RWPE2 (cell line): Measurements from ENCODE around the gene STK11.

Experiments used
- ATAC-seq: fragments of 200-7000 bp; cut with Tn5 transposase; 3 replicates; pipeline ENCODE4 v1.9.1; 2021; ENCODE audit warnings: low read depth
- DNase-seq: peaks from one replicate; pipeline ENCODE4 v3.0.0-alpha.2; 2020; ENCODE audit warnings: low spot score
- H3K27ac ChIP-seq: fragments of 450-650 bp; 2 replicates; pipeline ENCODE4 v1.5.1; 2017; ENCODE audit warnings: mild to moderate bottlenecking; ENCODE audit not compliant: poor library complexity, severe bottlenecking
- H3K27me3 ChIP-seq: fragments of 250-450 bp; sonication (Bioruptor Pico); 2 replicates; pipeline ENCODE4 v1.5.1; 2021; ENCODE audit warnings: mild to moderate bottlenecking, moderate library complexity; ENCODE audit not compliant: insufficient read depth, poor library complexity, severe bottlenecking
- H3K36me3 ChIP-seq: fragments of 250-450 bp; sonication (Bioruptor Pico); 2 replicates; pipeline ENCODE4 v1.5.1; 2020; ENCODE audit warnings: low read depth, mild to moderate bottlenecking, moderate library complexity
- H3K4me1 ChIP-seq: fragments of 250-450 bp; sonication (Bioruptor Pico); 2 replicates; pipeline ENCODE4 v1.5.1; 2021; ENCODE audit warnings: mild to moderate bottlenecking, moderate library complexity; ENCODE audit not compliant: insufficient read depth, poor library complexity, severe bottlenecking
- H3K4me3 ChIP-seq: fragments of 250-450 bp; sonication (Bioruptor Pico); 2 replicates; pipeline ENCODE4 v1.5.1; 2021; ENCODE audit warnings: mild to moderate bottlenecking, moderate library complexity; ENCODE audit not compliant: severe bottlenecking
- H3K9me3 ChIP-seq: fragments of 250-450 bp; sonication (Bioruptor Pico); 2 replicates; pipeline ENCODE4 v1.5.1; 2021; ENCODE audit warnings: mild to moderate bottlenecking, moderate library complexity; ENCODE audit not compliant: severe bottlenecking
- TF ChIP-seq, protein P1 (sequence below): fragments of 450-650 bp; IDR thresholded peaks from one replicate; pipeline ENCODE4 v1.5.1; 2017; ENCODE audit warnings: mild to moderate bottlenecking, moderate library complexity; ENCODE audit not compliant: poor library complexity, severe bottlenecking

The STK11 gene

DNA sequence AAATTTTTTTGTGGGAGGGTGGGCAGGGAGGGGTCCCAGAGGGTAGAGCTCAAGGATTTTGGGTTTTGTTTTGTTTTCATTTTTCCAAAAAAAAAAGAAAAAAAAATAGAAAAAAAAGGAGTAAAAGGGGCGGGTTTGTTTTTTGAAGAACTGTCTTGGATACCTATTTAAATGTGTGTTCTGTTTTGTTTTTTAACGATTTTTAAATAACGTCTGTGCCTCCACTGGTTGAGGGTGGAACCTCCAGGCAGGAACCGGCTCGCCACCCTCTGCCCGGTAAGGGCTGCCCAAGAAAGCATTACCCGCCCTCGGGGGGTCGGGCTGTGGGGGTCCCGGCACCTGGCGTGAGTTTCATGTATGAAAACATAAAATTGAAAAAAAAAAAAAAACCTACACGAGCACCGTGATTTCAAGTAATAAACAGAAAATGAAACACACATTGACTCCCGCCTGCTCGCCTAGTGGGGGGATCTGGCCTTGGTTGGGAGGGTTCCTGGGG is 53.2 kb downstream of the STK11 start:
- TF ChIP-seq, protein P1, sequence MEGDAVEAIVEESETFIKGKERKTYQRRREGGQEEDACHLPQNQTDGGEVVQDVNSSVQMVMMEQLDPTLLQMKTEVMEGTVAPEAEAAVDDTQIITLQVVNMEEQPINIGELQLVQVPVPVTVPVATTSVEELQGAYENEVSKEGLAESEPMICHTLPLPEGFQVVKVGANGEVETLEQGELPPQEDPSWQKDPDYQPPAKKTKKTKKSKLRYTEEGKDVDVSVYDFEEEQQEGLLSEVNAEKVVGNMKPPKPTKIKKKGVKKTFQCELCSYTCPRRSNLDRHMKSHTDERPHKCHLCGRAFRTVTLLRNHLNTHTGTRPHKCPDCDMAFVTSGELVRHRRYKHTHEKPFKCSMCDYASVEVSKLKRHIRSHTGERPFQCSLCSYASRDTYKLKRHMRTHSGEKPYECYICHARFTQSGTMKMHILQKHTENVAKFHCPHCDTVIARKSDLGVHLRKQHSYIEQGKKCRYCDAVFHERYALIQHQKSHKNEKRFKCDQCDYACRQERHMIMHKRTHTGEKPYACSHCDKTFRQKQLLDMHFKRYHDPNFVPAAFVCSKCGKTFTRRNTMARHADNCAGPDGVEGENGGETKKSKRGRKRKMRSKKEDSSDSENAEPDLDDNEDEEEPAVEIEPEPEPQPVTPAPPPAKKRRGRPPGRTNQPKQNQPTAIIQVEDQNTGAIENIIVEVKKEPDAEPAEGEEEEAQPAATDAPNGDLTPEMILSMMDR: no peak
- no peaks in the 10 kb centered on the region for H3K27me3 ChIP-seq
- peaks cover 46% of the 10 kb centered on the region for H3K36me3 ChIP-seq
- no peaks in the 10 kb centered on the region for H3K9me3 ChIP-seq
- DNase-seq: no peak
- H3K4me3 ChIP-seq: no peak overlapping the region
- H3K4me1 ChIP-seq: peaks cover 38% of the 10 kb centered on the region
- H3K27ac ChIP-seq: peak overlapping the region; percentile 97
- ATAC-seq: no peak

DNA sequence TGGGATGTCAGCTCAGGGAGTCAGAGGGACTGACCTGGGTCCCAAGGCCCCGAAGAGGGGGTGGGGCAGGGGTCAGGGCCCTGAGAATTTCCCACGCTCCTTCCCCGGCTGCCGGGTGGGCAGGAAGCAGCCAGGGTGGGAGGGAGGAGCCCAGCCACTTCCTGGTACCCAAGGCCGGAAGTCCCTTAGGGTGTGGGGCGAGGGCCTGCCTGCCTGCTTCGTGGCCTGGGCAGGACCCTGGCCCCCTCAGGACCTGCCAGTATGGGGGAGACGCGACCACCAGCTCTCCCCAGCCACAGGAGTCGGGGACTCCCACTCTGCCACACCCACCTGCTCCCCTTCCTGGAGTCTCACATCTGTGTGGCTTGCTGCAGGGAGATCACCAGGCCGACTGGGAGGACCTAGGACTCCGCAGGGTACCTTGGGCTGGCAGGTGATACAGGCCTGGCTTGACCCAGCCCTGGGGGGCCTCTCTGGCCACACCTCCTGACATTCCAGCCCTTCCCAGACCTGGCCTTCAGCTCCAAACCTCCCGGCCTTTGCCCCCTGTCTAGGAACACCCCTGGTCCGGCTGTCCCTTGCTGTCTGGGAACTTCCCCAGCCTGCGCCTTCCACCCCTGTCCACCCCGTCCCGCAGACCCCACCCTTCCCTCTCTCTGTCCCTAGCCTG is 53.8 kb downstream of the STK11 start:
- peaks cover 34% of the 10 kb centered on the region for H3K4me1 ChIP-seq
- TF ChIP-seq, protein P1: no peak
- peak overlapping the region; percentile 97 for H3K27ac ChIP-seq
- H3K36me3 ChIP-seq: peaks cover 40% of the 10 kb centered on the region
- ATAC-seq (peak; percentile 37), DNase-seq (no peak)
- no peaks in the 10 kb centered on the region for H3K27me3 ChIP-seq
- H3K9me3 ChIP-seq: no peaks in the 10 kb centered on the region
- no peak overlapping the region for H3K4me3 ChIP-seq

DNA sequence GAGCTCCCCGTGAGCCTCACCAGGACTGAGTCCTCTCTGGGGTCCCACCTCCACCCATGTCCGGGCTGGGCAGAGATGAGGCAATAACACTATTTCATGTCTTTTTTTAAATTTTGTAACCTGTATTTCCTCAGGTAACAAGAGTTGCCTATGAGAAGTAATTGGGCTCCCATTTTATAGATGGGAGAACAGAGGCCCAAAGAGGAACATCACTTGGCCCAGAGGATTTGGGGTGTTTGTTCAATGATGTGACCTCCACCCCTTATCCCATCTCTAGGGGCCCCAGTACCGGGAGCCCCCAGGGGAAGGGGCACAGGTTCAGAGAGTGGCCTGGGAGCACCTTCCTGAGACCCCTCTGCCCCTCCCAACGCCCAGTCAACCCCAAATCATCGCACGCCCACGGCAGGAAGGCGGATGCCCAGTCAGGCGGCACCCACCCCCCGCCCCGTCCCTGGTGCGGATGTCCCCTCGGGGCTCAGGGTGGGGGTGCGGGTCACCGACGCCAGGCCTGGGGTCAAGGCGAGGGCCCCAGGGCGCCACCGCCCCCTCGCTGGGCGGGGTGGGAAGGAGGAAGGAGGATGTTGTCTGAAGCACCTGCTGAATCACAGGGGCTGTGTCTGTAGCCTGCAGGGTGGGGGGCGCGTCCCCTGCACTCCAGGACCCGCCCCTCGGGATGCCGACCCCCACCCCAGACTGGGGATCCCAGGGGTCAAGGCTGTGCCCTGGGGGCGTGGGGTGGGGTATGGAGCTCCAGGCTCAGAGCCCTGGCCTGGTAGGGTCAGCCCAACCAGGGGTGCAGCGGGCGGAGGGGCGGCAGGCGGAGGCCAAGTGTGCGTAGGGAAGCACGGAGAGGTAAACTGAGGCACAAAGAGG is 54.5 kb downstream of the STK11 start:
- peaks cover 32% of the 10 kb centered on the region for H3K36me3 ChIP-seq
- DNase-seq: no peak

DNA sequence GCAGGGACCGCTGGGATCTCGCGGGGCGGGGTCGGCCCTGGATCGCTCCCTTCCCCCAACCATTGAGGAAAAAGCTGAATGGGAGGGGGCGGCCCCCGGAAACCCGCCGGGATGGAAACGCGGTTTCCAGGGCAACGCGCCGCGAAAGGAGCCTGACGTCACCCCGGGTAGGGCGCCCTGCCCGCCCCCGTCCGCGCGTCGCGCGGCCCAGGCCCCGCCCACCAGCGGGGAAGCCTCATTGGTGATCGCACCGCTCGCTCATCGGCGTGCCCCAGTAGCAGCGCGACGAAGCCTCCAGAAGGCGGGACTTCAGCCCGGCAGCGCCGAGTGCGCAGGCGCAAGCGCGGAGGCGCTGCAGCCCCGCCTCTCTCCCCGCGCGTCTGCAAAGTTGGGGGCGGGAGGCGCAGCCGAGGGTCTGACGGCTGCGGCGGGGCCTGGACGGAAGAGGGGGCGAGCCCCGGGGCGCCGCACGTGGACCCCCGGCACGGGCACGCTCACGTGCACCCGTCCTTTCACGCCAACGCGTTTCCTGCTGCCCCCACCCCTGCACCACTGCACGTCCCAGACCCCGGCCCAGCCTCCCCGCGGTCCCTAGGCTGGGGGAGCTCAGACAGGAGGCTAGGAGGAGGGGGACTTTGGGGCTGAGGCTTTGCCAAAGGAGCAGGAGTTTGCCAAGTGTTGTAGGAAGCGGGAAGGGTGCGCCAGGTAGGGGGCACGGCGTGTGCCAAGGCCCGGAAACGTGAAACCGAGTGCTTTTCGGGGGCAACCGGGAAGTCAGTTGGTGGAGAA is 55.4 kb downstream of the STK11 start:
- H3K4me3 ChIP-seq: peak overlapping the region; percentile 68
- no peaks in the 10 kb centered on the region for H3K27me3 ChIP-seq
- H3K27ac ChIP-seq: peak overlapping the region; percentile 97
- no peaks in the 10 kb centered on the region for H3K9me3 ChIP-seq
- ATAC-seq: peak; percentile 48
- peak; percentile 92 for DNase-seq
- TF ChIP-seq, protein P1: no peak
- H3K4me1 ChIP-seq: peaks cover 34% of the 10 kb centered on the region
- peaks cover 24% of the 10 kb centered on the region for H3K36me3 ChIP-seq

More for the DNA sequence above, 54.5 kb downstream of the STK11 start:
- Histone ChIP-seq H3K4me3 (no peak overlapping the region), H3K27ac (peak overlapping the region; percentile 97), H3K4me1 (peaks cover 31% of the 10 kb centered on the region), H3K27me3 (no peaks in the 10 kb centered on the region), H3K9me3 (no peaks in the 10 kb centered on the region)
- ATAC-seq: peak; percentile 13
- TF ChIP-seq, protein P1: no peak
